IMR-90 (cell line): ENCODE measurements around the gene RPL12.

ENCODE experiments used
- CTCF ChIP-seq: conservative IDR thresholded peaks from 2 replicates; pipeline ENCODE4 v1.5.1; 2012; ENCODE audit warnings: mild to moderate bottlenecking, low read depth, low read length, improper control_type of control experiment
- POLR2A ChIP-seq: IDR thresholded peaks from 2 replicates; pipeline ENCODE4 v1.6.1; 2012; ENCODE audit warnings: mild to moderate bottlenecking, low read depth, low read length

GRCh38 chr9:127445851-127446712 is 5.1 kb downstream of the RPL12 start:
- TF ChIP-seq CTCF (no peak), POLR2A (peak; percentile 20; the same call in 1 of the 2 replicates)
